ENCODE measurements around the gene BCL2L14.
"Not testable (repeated sequence)": the region's sequence is repeated elsewhere in the genome, so short reads cannot be mapped to it uniquely, and the experiment has no call there.

BCL2L14 gene

GRCh38 chr12:12110923-12111555 is 40.3 kb downstream of the BCL2L14 start:
- not testable (repeated sequence) for DNase-seq

- DNase-seq = no peak
These were observed 44.8 kb downstream of the BCL2L14 start for GRCh38 chr12:12115514-12115913.

GRCh38 chr12:12116677-12117076 is 45.9 kb downstream of the BCL2L14 start:
- DNase-seq = no peak

GRCh38 chr12:12121061-12121460 is 50.3 kb downstream of the BCL2L14 start:
- no peak for DNase-seq

- DNase-seq = no peak
These were observed 52.4 kb downstream of the BCL2L14 start for GRCh38 chr12:12123036-12123604.

GRCh38 chr12:12126551-12126950 is 55.8 kb downstream of the BCL2L14 start:
- no peak for DNase-seq

- no peak for DNase-seq
These were observed 56.6 kb downstream of the BCL2L14 start for GRCh38 chr12:12127304-12127703.

- DNase-seq = no peak
These were observed 57.9 kb downstream of the BCL2L14 start for GRCh38 chr12:12128670-12129069.

GRCh38 chr12:12133259-12133658 is 62.5 kb downstream of the BCL2L14 start:
- DNase-seq = no peak

- DNase-seq = no peak
These were observed 63.0 kb downstream of the BCL2L14 start for GRCh38 chr12:12133785-12134184.

GRCh38 chr12:12138203-12139154 is 67.7 kb downstream of the BCL2L14 start:
- no peak for DNase-seq

GRCh38 chr12:12141000-12141399 is 70.3 kb downstream of the BCL2L14 start:
- no peak for DNase-seq

- not testable (repeated sequence) for DNase-seq
These were observed 73.8 kb downstream of the BCL2L14 start for GRCh38 chr12:12144531-12144930.

GRCh38 chr12:12147111-12147510 is 76.4 kb downstream of the BCL2L14 start:
- DNase-seq = no peak
